Measurements from ENCODE around the gene SLC22A1.

Gene SLC22A1

DNA sequence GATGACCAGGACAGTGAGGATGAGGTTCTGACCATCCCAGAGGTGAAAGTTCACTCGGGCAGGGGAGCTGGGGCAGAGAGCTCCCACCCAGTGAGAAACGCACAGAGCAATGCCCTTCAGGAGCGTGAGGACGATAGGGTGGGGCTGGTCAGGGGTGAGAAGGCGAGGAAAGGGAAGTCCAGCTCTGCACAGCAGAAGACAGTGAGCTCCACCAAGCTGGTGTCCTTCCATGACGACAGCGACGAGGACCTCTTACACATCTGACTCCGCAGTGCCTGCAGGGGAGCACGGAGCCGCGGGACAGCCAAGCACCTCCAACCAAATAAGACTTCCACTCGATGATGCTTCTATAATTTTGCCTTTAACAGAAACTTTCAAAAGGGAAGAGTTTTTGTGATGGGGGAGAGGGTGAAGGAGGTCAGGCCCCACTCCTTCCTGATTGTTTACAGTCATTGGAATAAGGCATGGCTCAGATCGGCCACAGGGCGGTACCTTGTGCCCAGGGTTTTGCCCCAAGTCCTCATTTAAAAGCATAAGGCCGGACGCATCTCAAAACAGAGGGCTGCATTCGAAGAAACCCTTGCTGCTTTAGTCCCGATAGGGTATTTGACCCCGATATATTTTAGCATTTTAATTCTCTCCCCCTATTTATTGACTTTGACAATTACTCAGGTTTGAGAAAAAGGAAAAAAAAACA is 16.6 kb upstream of the SLC22A1 start:
- H3K27ac ChIP-seq: peak overlapping the region in 1 of 2 donors; percentile 81
- TF ChIP-seq, protein P1, sequence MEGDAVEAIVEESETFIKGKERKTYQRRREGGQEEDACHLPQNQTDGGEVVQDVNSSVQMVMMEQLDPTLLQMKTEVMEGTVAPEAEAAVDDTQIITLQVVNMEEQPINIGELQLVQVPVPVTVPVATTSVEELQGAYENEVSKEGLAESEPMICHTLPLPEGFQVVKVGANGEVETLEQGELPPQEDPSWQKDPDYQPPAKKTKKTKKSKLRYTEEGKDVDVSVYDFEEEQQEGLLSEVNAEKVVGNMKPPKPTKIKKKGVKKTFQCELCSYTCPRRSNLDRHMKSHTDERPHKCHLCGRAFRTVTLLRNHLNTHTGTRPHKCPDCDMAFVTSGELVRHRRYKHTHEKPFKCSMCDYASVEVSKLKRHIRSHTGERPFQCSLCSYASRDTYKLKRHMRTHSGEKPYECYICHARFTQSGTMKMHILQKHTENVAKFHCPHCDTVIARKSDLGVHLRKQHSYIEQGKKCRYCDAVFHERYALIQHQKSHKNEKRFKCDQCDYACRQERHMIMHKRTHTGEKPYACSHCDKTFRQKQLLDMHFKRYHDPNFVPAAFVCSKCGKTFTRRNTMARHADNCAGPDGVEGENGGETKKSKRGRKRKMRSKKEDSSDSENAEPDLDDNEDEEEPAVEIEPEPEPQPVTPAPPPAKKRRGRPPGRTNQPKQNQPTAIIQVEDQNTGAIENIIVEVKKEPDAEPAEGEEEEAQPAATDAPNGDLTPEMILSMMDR (IDR thresholded peaks at IDR 0.05): no peak
- no peak for DNase-seq (ENCODE audit: low spot score)
- H3K4me3 ChIP-seq: no peak overlapping the region

DNA sequence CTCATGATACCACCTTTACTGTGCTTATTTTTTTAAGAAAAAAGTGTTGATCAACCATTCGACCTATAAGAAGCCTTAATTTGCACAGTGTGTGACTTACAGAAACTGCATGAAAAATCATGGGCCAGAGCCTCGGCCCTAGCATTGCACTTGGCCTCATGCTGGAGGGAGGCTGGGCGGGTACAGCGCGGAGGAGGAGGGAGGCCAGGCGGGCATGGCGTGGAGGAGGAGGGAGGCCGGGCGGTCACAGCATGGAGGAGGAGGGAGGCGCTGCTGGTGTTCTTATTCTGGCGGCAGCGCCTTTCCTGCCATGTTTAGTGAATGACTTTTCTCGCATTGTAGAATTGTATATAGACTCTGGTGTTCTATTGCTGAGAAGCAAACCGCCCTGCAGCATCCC is 15.6 kb upstream of the SLC22A1 start:
- Histone ChIP-seq H3K4me3 (no peak overlapping the region), H3K27ac (no peak overlapping the region)
- TF ChIP-seq, protein P1 (IDR thresholded peaks at IDR 0.05): no peak
- DNase-seq (ENCODE audit: low spot score): no peak

DNA sequence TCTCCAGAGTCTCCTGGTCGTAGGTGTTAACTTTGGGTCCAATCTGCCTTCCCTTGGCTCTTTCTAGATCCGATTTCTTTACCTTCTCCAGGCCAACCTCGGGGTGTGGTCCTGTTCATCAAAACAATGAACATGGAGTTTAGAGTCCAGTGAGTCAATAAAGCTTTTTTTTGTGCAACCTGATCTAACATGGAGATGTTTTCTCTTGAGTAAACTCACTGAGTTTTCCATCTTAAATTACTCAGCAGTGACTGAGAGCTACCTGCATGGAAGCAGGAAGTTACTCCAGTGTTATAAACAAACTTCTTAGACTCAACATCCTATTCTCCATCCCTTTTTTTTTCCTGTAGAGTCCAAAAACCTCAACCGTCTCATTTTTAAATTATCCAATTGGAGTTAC is 14.9 kb upstream of the SLC22A1 start:
- TF ChIP-seq, protein P1 (IDR thresholded peaks at IDR 0.05): no peak
- no peak for DNase-seq (ENCODE audit: low spot score)
- no peak overlapping the region for H3K4me3 ChIP-seq
- no peak overlapping the region for H3K27ac ChIP-seq

DNA sequence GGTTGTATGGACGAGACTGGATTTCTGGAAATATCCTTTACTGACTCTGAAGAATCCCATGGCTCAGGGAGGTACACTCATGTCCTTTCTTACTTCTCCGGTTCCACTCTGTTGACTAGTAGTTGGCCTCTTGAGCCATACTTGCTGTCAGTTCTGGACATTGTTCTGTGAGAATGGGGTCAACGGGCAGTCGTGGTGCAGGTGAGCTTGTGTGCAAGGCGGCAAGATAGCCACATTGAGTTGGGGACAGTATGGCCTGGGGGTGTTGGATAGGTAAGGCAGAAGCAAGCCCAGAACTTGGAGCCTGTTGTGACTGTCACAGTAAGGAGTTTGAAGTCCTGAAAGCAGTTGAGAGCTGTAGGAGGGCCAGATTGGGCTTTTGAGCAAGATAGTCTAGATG is 13.5 kb upstream of the SLC22A1 start:
- TF ChIP-seq, protein P1 (IDR thresholded peaks at IDR 0.05): no peak
- Histone ChIP-seq H3K4me3 (no peak overlapping the region), H3K27ac (no peak overlapping the region)
- no peak for DNase-seq (ENCODE audit: low spot score)

DNA sequence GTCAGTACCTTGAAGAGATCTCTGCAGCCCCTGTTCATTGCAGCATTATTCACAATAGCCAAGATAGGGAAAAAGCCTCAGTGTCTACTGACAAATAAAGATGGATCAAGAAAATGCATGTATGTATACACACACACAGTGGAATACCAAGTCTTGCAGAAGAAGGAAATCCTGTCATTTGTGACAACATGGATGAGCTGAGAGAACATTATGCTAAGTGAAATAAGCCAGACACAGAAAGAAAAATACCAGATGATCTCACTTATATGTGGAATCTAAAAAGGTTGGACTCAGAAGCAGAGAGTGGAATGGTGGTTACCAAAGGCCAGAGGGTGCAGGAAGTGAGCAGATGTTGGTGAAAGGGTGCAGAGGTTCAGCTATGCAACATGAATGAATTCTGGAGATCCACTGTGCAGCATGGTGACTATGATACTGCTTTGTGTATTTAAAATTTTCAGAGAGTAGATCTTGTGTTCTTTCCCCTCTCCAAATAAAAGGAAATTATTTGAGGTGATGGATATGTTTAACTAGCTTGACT is 11.0 kb upstream of the SLC22A1 start:
- DNase-seq (ENCODE audit: low spot score): no peak
- Histone ChIP-seq H3K4me3 (no peak overlapping the region), H3K27ac (no peak overlapping the region)
- TF ChIP-seq, protein P1 (IDR thresholded peaks at IDR 0.05): no peak

DNA sequence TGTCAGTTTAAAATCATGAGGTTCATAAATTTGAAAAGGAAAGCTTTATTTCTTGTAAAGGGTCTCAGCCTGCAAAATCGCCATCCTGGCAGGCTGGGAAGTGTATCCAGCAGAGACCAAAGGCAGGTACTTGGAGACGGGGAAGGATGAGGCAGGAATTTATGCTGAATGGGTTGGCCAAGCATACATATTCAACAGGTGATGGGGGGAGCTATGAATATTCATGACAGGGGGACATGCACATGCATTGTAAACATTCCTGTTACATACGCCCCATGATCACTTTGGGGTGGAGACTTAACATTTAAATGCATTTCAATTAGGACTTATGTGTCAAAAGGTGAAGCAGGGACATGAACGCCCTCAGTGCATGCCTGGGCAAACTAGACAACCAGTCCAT is 9.8 kb upstream of the SLC22A1 start:
- no peak overlapping the region for H3K27ac ChIP-seq

More for the DNA sequence above, 9.8 kb upstream of the SLC22A1 start:
- no peak for DNase-seq (ENCODE audit: low spot score)
- H3K4me3 ChIP-seq: no peak overlapping the region
- TF ChIP-seq, protein P1 (IDR thresholded peaks at IDR 0.05): no peak

All from coronary artery (tissue), 2 donors.